H9 (cell line): ENCODE data around the gene PRSS1. TPM values are rescaled to one million over a fixed set of nuclear protein-coding genes. Genes with fewer than 3 reads are reported as not detected.
"Not testable (repeated sequence)": the region's sequence is repeated elsewhere in the genome, so short reads cannot be mapped to it uniquely, and the experiment has no call there.

Experiments used
- DNase-seq: peaks from one replicate; pipeline ENCODE4 v3.0.0-alpha.2; 2017
- H2AFZ ChIP-seq: one replicate; pipeline ENCODE4 v1.6.1; 2013; ENCODE audit warnings: mild to moderate bottlenecking, low read length, control low read depth, moderate library complexity
- H2AK5ac ChIP-seq: 2 replicates; pipeline ENCODE4 v1.6.1; 2013; ENCODE audit warnings: low read length, control low read depth, mixed read lengths; ENCODE audit not compliant: insufficient read length
- H2BK120ac ChIP-seq: one replicate; pipeline ENCODE4 v1.6.1; 2013; ENCODE audit warnings: low read depth, mild to moderate bottlenecking, low read length, control low read depth, inconsistent platforms; ENCODE audit not compliant: poor library complexity, severe bottlenecking
- H2BK12ac ChIP-seq: 2 replicates; pipeline ENCODE4 v1.6.1; 2013; ENCODE audit warnings: low read length, control low read depth, mixed read lengths, low read depth; ENCODE audit not compliant: insufficient read length
- H2BK15ac ChIP-seq: 2 replicates; pipeline ENCODE4 v1.6.1; 2013; ENCODE audit warnings: low read depth, low read length, control low read depth
- H2BK20ac ChIP-seq: one replicate; pipeline ENCODE4 v1.6.1; 2013; ENCODE audit warnings: low read depth, mild to moderate bottlenecking, low read length, control low read depth, inconsistent platforms; ENCODE audit not compliant: poor library complexity, severe bottlenecking
- H2BK5ac ChIP-seq: 2 replicates; pipeline ENCODE4 v1.6.1; 2013; ENCODE audit warnings: low read length, control low read depth, mixed read lengths; ENCODE audit not compliant: insufficient read length
- H3K14ac ChIP-seq: 2 replicates; pipeline ENCODE4 v1.6.1; 2013; ENCODE audit warnings: low read length, control low read depth; ENCODE audit not compliant: insufficient read depth
- H3K18ac ChIP-seq: 2 replicates; pipeline ENCODE4 v1.6.1; 2013; ENCODE audit warnings: low read depth, mild to moderate bottlenecking, mixed read lengths, low read length, control low read depth; ENCODE audit not compliant: insufficient read length
- H3K23ac ChIP-seq: 2 replicates; pipeline ENCODE4 v1.6.1; 2013; ENCODE audit warnings: low read length, control low read depth, mixed read lengths, low read depth; ENCODE audit not compliant: insufficient read length
- H3K23me2 ChIP-seq: 2 replicates; pipeline ENCODE4 v1.6.1; 2013; ENCODE audit warnings: low read depth, mild to moderate bottlenecking, mixed read lengths, low read length, control low read depth; ENCODE audit not compliant: insufficient read length, poor library complexity, severe bottlenecking
- H3K27ac ChIP-seq: 2 replicates; pipeline ENCODE4 v1.5.1; 2013; ENCODE audit warnings: low read length, control low read depth, mixed read lengths, low read depth; ENCODE audit not compliant: insufficient read length
- H3K27me3 ChIP-seq: 2 replicates; pipeline ENCODE4 v1.6.1; 2013; ENCODE audit warnings: low read length, control low read depth, inconsistent platforms; ENCODE audit not compliant: insufficient read depth
- H3K4ac ChIP-seq: 2 replicates; pipeline ENCODE4 v1.6.1; 2013; ENCODE audit warnings: low read depth, mild to moderate bottlenecking, control low read depth, inconsistent platforms, low read length, moderate library complexity
- H3K4me1 ChIP-seq: 2 replicates; pipeline ENCODE4 v1.6.1; 2013; ENCODE audit warnings: low read length, control low read depth, inconsistent platforms; ENCODE audit not compliant: insufficient read depth
- H3K4me2 ChIP-seq: 2 replicates; pipeline ENCODE4 v1.6.1; 2013; ENCODE audit warnings: low read length, control low read depth, mixed read lengths; ENCODE audit not compliant: insufficient read length, insufficient read depth
- H3K56ac ChIP-seq: 2 replicates; pipeline ENCODE4 v1.6.1; 2013; ENCODE audit warnings: low read depth, mild to moderate bottlenecking, mixed read lengths, low read length, control low read depth; ENCODE audit not compliant: insufficient read length
- H3K79me1 ChIP-seq: 2 replicates; pipeline ENCODE4 v1.6.1; 2013; ENCODE audit warnings: low read depth, mild to moderate bottlenecking, moderate library complexity, low read length, control low read depth, inconsistent platforms; ENCODE audit not compliant: insufficient read depth, poor library complexity, severe bottlenecking
- H3K79me2 ChIP-seq: 2 replicates; pipeline ENCODE4 v1.6.1; 2013; ENCODE audit warnings: low read length, control low read depth, inconsistent platforms; ENCODE audit not compliant: insufficient read depth
- H3K9ac ChIP-seq: 2 replicates; pipeline ENCODE4 v1.6.1; 2013; ENCODE audit warnings: low read length, control low read depth, mixed read lengths; ENCODE audit not compliant: insufficient read length; ENCODE audit errors: extremely low read depth
- H3K9me3 ChIP-seq: one replicate; pipeline ENCODE4 v1.6.1; 2013; ENCODE audit warnings: low read depth, low read length, inconsistent platforms; ENCODE audit not compliant: control insufficient read depth
- H3T11ph ChIP-seq: one replicate; pipeline ENCODE4 v1.6.1; 2013; ENCODE audit warnings: mild to moderate bottlenecking, low read length, control low read depth, inconsistent platforms
- H4K20me1 ChIP-seq: one replicate; pipeline ENCODE4 v1.6.1; 2013; ENCODE audit not compliant: control insufficient read depth, insufficient read length, insufficient read depth
- H4K5ac ChIP-seq: 2 replicates; pipeline ENCODE4 v1.6.1; 2013; ENCODE audit warnings: low read depth, mild to moderate bottlenecking, mixed read lengths, low read length, control low read depth; ENCODE audit not compliant: insufficient read length
- H4K8ac ChIP-seq: replicated peaks from 2 replicates; pipeline ENCODE4 v1.6.1; 2013; ENCODE audit warnings: low read length, control low read depth, mixed read lengths, low read depth; ENCODE audit not compliant: insufficient read length
- H4K91ac ChIP-seq: 2 replicates; pipeline ENCODE4 v1.6.1; 2013; ENCODE audit warnings: low read depth, mild to moderate bottlenecking, moderate library complexity, mixed read lengths, low read length, control low read depth; ENCODE audit not compliant: insufficient read length
- H3K27ac Mint-ChIP-seq, 3 experiments: 2 replicates in 2 of 3; 3 replicates in 1 of 3; pipeline ENCODE4 v1.8.0; 2020 to 2021; ENCODE audit warnings: mixed read lengths in 3 of 3, mild to moderate bottlenecking in 1 of 3, moderate library complexity in 1 of 3
- H3K27me3 Mint-ChIP-seq: 2 replicates; pipeline ENCODE4 v1.8.0; 2021; ENCODE audit warnings: low read depth, mild to moderate bottlenecking, moderate library complexity, mixed read lengths
- H3K36me3 Mint-ChIP-seq, 3 experiments: 2 replicates in 2 of 3; 3 replicates in 1 of 3; pipeline ENCODE4 v1.8.0; 2020 to 2021; ENCODE audit warnings: low read depth in 3 of 3, mixed read lengths in 3 of 3; ENCODE audit not compliant: insufficient read depth in 1 of 3
- H3K4me1 Mint-ChIP-seq, 2 experiments: 2 replicates each; pipeline ENCODE4 v1.8.0; 2020; ENCODE audit warnings: mixed read lengths in 2 of 2
- H3K4me3 Mint-ChIP-seq, 2 experiments: 2 replicates in 1 of 2; 3 replicates in 1 of 2; pipeline ENCODE4 v1.8.0; 2020 to 2021; ENCODE audit warnings: mild to moderate bottlenecking in 2 of 2, mixed read lengths in 2 of 2, moderate library complexity in 1 of 2
- H3K9me3 Mint-ChIP-seq, 2 experiments: 2 replicates in 1 of 2; 3 replicates in 1 of 2; pipeline ENCODE4 v1.8.0; 2020; ENCODE audit warnings: mild to moderate bottlenecking in 2 of 2, mixed read lengths in 2 of 2, moderate library complexity in 1 of 2
- CTCF ChIP-seq: fragments of 200-600 bp; sonication (generic); conservative IDR thresholded peaks from 3 replicates; pipeline ENCODE4 v1.8.0; 2021; ENCODE audit warnings: antibody characterized with exemption, mild to moderate bottlenecking
- WGBS: extraction: QIAGEN DNeasy Blood & Tissue Kit; methylation state at CpG from one replicate; pipeline ENCODE4 v1.1.7; 2013; ENCODE audit warnings: missing lambda C conversion rate, low lambda C conversion rate, mixed read lengths; ENCODE audit not compliant: insufficient read length; ENCODE audit errors: extremely low coverage; 5-methylcytosine and 5-hydroxymethylcytosine counted together
- total RNA-seq: library from RNA; stranded (reverse); gene quantifications from 2 replicates; pipeline ENCODE4 v1.2.1, GENCODE V29; 2021

PRSS1 gene
- total RNA-seq, 1 experiment from 2014 or later = not detected

- Histone ChIP-seq H3K79me1 (no peaks in the 10 kb centered on the region), H2AFZ (no peak overlapping the region), H3T11ph (no peak overlapping the region), H2BK5ac (no peak overlapping the region), H3K9ac (no peak overlapping the region), H3K18ac (no peak overlapping the region), H4K8ac (no peak overlapping the region), H2BK15ac (no peak overlapping the region), H3K14ac (no peak overlapping the region), H3K4ac (no peak overlapping the region), H3K9me3 (no peaks in the 10 kb centered on the region), H2BK12ac (no peak overlapping the region), H3K27me3 (no peaks in the 10 kb centered on the region), H2AK5ac (no peak overlapping the region), H3K23me2 (no peaks in the 10 kb centered on the region), H4K91ac (no peak overlapping the region), H3K4me1 (no peaks in the 10 kb centered on the region; the same call in 1 of the 2 replicates), H3K56ac (no peak overlapping the region), H2BK120ac (no peak overlapping the region), H3K79me2 (no peaks in the 10 kb centered on the region), H3K4me2 (no peak overlapping the region), H2BK20ac (no peak overlapping the region), H4K20me1 (no peaks in the 10 kb centered on the region), H3K27ac (no peak overlapping the region), H4K5ac (no peak overlapping the region), H3K23ac (no peak overlapping the region)
- peaks cover 0 to 3% of the 10 kb centered on the region in 2 experiments; a peak in 2 of 5 replicates for H3K9me3 Mint-ChIP-seq
- WGBS = no CpG with 5 or more reads among the region's 8 CpGs
- H3K4me3 Mint-ChIP-seq = no peak overlapping the region
- peaks cover 11% of the 10 kb centered on the region for H3K27me3 Mint-ChIP-seq
- no peaks in the 10 kb centered on the region; a peak in 1 of 7 replicates for H3K36me3 Mint-ChIP-seq
- DNase-seq = no peak
- no peak overlapping the region for H3K27ac Mint-ChIP-seq
- TF ChIP-seq CTCF = no peak
- peaks cover 0 to 6% of the 10 kb centered on the region in 2 experiments; a peak in 1 of 4 replicates for H3K4me1 Mint-ChIP-seq
These were observed 4.1 kb downstream of the PRSS1 start for GRCh38 chr7:142753366-142753765.

GRCh38 chr7:142753925-142754491 is 4.7 kb downstream of the PRSS1 start:
- H3K4me1 Mint-ChIP-seq, H3K4me1 ChIP-seq, H2BK5ac ChIP-seq, H3T11ph ChIP-seq, H3K27ac ChIP-seq, H4K91ac ChIP-seq, H3K79me2 ChIP-seq, H3K14ac ChIP-seq, H4K20me1 ChIP-seq, H3K9me3 Mint-ChIP-seq, H3K23ac ChIP-seq, H2AK5ac ChIP-seq, H2BK15ac ChIP-seq, H3K27me3 Mint-ChIP-seq, H3K9me3 ChIP-seq, H3K79me1 ChIP-seq, H3K36me3 Mint-ChIP-seq, H3K23me2 ChIP-seq, H3K9ac ChIP-seq, H4K8ac ChIP-seq, H2BK120ac ChIP-seq, H3K18ac ChIP-seq, H3K27ac Mint-ChIP-seq, H3K4ac ChIP-seq, H3K56ac ChIP-seq, H3K4me3 Mint-ChIP-seq, DNase-seq, H3K27me3 ChIP-seq, H2BK20ac ChIP-seq, H2AFZ ChIP-seq, H3K4me2 ChIP-seq, H4K5ac ChIP-seq, H2BK12ac ChIP-seq: not testable (repeated sequence)
- WGBS = no CpG with 5 or more reads among the region's 5 CpGs
